ENCODE measurements around the gene LGALS7. TPM values are rescaled to one million over a fixed set of nuclear protein-coding genes. Genes with fewer than 3 reads are reported as not detected.

LGALS7 gene
- total and polyA plus RNA-seq, 2 of the 8 experiments (the other 6 are each of a cell fraction or from before 2014, with no cell fraction given): 0.32 TPM; not detected in 1

DNA sequence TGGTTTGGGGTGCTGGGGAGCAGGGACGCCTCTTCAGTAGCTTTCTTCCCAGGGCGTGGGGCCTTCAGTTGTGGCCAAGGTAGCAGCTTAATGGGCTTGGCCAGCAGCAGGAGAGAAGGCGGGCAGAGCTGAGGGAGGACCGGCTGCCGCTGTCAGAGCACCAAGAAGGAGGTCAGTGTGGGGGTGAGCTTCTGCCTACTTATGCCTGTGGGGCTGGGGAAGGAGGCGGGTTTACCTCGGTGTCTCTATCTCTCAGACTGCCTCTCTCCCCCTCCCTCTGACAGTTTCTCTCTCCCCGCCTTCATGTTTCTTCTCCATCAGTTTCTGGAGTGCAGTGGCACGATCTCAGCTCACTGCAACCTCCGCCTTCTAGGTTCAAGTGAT lies 29.0 kb downstream of the LGALS7 start, which contains the start of gene CAPN12:
TSS of gene CAPN12 (minus strand) at position 177 of the 384 bp plus-strand sequence. CDS start 309 bp downstream, outside the sequence.
- ChIA-PET CTCF (ENCODE audit: partially characterized antibody) (interaction anchor here (0.8 to 1.6 kb wide), 2 partner anchors 25 to 125 kb away, joined by 3 to 4 read pairs; no protein-coding TSS in a partner anchor), POLR2A (ENCODE audit: partially characterized antibody) (interaction anchor here (0.6 to 1.6 kb wide), 7 partner anchors 62 to 223 kb away, joined by 3 to 5 read pairs (median 3); partner anchors contain the start of gene HNRNPL)
- WGBS, 2 experiments (ENCODE audit: extremely low coverage in 1 of 2, insufficient coverage in 1 of 2, insufficient read length in 1 of 2, insufficient replicate concordance in 2 of 2, low coverage in 1 of 2, low lambda C conversion rate in 2 of 2, missing lambda C conversion rate in 1 of 2): 79% methylated on average over 8 of the region's 10 CpGs; no CpG with 5 or more reads in 1 of the 2 experiments

More for the DNA sequence above, 29.0 kb downstream of the LGALS7 start, which contains the start of gene CAPN12:
- Histone ChIP-seq H4K91ac (replicated peaks; ENCODE audit: insufficient read length, low read length) (peak within 1 kb of the TSS; percentile 40), H4K5ac (ENCODE audit: insufficient read length, low read depth, low read length) (no peak within 1 kb of the TSS), H2BK15ac (ENCODE audit: low read length) (no peak within 1 kb of the TSS), H3K4me1 (replicated peaks in 1 of 4; ENCODE audit: control insufficient read depth in 3 of 4, insufficient read depth in 4 of 4, low read length in 3 of 4) (no peaks in the 10 kb centered on the region; a peak in 1 of 7 replicates), H2BK120ac (replicated peaks; ENCODE audit: low read depth, low read length) (no peak within 1 kb of the TSS), H2AFZ (ENCODE audit: low read length) (no peak within 1 kb of the TSS), H3K4me2 (ENCODE audit: insufficient read depth in 1 of 2, low read depth in 2 of 2, low read length in 2 of 2) (no peak within 1 kb of the TSS), H3K4me3 (ENCODE audit: extremely low read depth in 1 of 4, insufficient read depth in 2 of 4, low read depth in 3 of 4, low read length in 4 of 4) (no peak within 1 kb of the TSS), H3K9me3 (ENCODE audit: insufficient read depth in 2 of 2, low read depth in 1 of 2, low read length in 1 of 2) (no peaks in the 10 kb centered on the region), H3K4ac (replicated peaks; ENCODE audit: insufficient read length, low read depth, low read length) (no peak within 1 kb of the TSS), H3K27me3 (replicated peaks in 1 of 4; ENCODE audit: control insufficient read depth in 3 of 4, extremely low read depth in 1 of 4, insufficient read depth in 3 of 4, low read length in 3 of 4) (0 out of 7 replicates have a peak, but pooled peaks cover 0 to 4% (median 0%) of the 10 kb centered on the region in 4 experiments), H3K9ac (replicated peaks in 1 of 4; ENCODE audit: extremely low read depth in 1 of 4, low read depth in 3 of 4, low read length in 3 of 4) (no peak within 1 kb of the TSS), H3K23me2 (ENCODE audit: low read depth, low read length) (no peaks in the 10 kb centered on the region), H3K79me1 (ENCODE audit: low read depth, low read length) (no peaks in the 10 kb centered on the region), H2BK5ac (ENCODE audit: low read depth, low read length) (no peak within 1 kb of the TSS), H4K8ac (ENCODE audit: extremely low read depth, insufficient read depth, low read length) (peak within 1 kb of the TSS; percentile 65), H2AK5ac (ENCODE audit: low read depth, low read length) (no peak within 1 kb of the TSS), H3K36me3 (ENCODE audit: control insufficient read depth in 2 of 4, insufficient read depth in 4 of 4, low read length in 3 of 4) (no peaks in the 10 kb centered on the region), H2BK12ac (ENCODE audit: low read depth, low read length) (no peak within 1 kb of the TSS), H3K27ac (ENCODE audit: low read depth, low read length) (no peak within 1 kb of the TSS), H4K20me1 (replicated peaks in 1 of 2; ENCODE audit: control insufficient read depth in 1 of 2, insufficient read depth in 2 of 2, low read length in 2 of 2) (no peaks in the 10 kb centered on the region), H3K23ac (ENCODE audit: insufficient read length) (no peak within 1 kb of the TSS), H3K18ac (ENCODE audit: extremely low read depth, low read length) (no peak within 1 kb of the TSS), H2BK20ac (ENCODE audit: low read length) (no peak within 1 kb of the TSS), H3K14ac (ENCODE audit: insufficient read length) (no peak within 1 kb of the TSS), H3K79me2 (ENCODE audit: control insufficient read depth in 1 of 2, insufficient read depth in 2 of 2, low read length in 2 of 2) (no peaks in the 10 kb centered on the region), H3K56ac (replicated peaks; ENCODE audit: insufficient read length, low read depth, low read length) (no peak within 1 kb of the TSS)
- FAIRE-seq: no peak
- TF ChIP-seq SP4 (IDR thresholded peaks at IDR 0.05; ENCODE audit: low read length) (no peak), RAD21 (IDR thresholded peaks at IDR 0.05 in 1 of 2, conservative IDR thresholded peaks at IDR 0.05 in 1 of 2; ENCODE audit: low read depth in 2 of 2, low read length in 2 of 2) (no peak), TBP (IDR thresholded peaks at IDR 0.05; ENCODE audit: low read depth, low read length) (no peak), GTF2F1 (IDR thresholded peaks at IDR 0.05; ENCODE audit: borderline replicate concordance, low read depth, low read length) (no peak), TAF1 (IDR thresholded peaks at IDR 0.05; ENCODE audit: low read depth, low read length) (no peak), RNF2 (IDR thresholded peaks at IDR 0.05; ENCODE audit: borderline replicate concordance, low read depth, low read length, missing control alignments, poor library complexity, severe bottlenecking) (no peak), KDM1A (IDR thresholded peaks at IDR 0.05; ENCODE audit: borderline replicate concordance, low read length) (peak; percentile 89), PHF8 (conservative IDR thresholded peaks at IDR 0.05; ENCODE audit: low read depth, low read length) (no peak)
- DNase-seq (ENCODE audit: low read depth in 1 of 2, low spot score in 2 of 2): no peak

Data from H1 (cell line).